ENCODE data around the gene BACE1.

DNA sequence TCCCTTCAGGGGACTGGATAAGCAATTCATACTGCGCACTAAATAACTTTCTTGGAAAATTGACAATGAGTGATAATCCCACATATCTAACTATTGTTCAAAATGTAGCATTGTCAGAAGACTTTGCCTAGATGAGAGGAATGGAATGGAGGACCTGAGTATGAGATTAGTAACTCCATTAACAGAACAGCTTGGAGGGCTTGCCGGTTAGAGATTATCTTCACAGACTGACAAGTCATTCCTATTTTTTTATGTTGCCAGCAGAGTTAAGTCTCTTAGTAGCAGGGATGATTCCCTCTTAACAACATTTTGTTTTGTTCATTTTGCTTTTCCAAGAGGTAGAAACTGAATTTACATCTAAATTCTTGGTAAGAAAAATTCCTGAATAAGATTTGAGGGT, 32.0 kb downstream of the BACE1 start:
- TF ChIP-seq, protein P1, sequence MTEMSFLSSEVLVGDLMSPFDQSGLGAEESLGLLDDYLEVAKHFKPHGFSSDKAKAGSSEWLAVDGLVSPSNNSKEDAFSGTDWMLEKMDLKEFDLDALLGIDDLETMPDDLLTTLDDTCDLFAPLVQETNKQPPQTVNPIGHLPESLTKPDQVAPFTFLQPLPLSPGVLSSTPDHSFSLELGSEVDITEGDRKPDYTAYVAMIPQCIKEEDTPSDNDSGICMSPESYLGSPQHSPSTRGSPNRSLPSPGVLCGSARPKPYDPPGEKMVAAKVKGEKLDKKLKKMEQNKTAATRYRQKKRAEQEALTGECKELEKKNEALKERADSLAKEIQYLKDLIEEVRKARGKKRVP (CRISPR knock-in tag; IDR thresholded peaks at IDR 0.05), result no peak
- no peak for TF ChIP-seq SKI (IDR thresholded peaks at IDR 0.05; ENCODE audit: partially characterized antibody)
- TF ChIP-seq, protein P2, sequence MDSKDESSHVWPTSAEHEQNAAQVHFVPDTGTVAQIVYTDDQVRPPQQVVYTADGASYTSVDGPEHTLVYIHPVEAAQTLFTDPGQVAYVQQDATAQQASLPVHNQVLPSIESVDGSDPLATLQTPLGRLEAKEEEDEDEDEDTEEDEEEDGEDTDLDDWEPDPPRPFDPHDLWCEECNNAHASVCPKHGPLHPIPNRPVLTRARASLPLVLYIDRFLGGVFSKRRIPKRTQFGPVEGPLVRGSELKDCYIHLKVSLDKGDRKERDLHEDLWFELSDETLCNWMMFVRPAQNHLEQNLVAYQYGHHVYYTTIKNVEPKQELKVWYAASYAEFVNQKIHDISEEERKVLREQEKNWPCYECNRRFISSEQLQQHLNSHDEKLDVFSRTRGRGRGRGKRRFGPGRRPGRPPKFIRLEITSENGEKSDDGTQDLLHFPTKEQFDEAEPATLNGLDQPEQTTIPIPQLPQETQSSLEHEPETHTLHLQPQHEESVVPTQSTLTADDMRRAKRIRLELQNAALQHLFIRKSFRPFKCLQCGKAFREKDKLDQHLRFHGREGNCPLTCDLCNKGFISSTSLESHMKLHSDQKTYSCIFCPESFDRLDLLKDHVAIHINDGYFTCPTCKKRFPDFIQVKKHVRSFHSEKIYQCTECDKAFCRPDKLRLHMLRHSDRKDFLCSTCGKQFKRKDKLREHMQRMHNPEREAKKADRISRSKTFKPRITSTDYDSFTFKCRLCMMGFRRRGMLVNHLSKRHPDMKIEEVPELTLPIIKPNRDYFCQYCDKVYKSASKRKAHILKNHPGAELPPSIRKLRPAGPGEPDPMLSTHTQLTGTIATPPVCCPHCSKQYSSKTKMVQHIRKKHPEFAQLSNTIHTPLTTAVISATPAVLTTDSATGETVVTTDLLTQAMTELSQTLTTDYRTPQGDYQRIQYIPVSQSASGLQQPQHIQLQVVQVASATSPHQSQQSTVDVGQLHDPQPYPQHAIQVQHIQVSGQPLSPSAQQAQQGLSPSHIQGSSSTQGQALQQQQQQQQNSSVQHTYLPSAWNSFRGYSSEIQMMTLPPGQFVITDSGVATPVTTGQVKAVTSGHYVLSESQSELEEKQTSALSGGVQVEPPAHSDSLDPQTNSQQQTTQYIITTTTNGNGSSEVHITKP (CRISPR knock-in tag; IDR thresholded peaks at IDR 0.05; ENCODE audit: low read depth), result no peak
